Lower leg skin (tissue), 3 donors: ENCODE data around the gene ZBTB20.

Experiments used
- CTCF ChIP-seq, 3 donors: fragments of 450-650 bp; IDR thresholded peaks; one replicate each; pipeline ENCODE4 v1.5.1; 2016; ENCODE audit warnings: antibody characterized with exemption in 3 of 3, mild to moderate bottlenecking in 3 of 3, moderate library complexity in 2 of 3
- POLR2A ChIP-seq, 2 donors: fragments of 450-650 bp; IDR thresholded peaks; one replicate each; pipeline ENCODE4 v1.6.1; 2016 to 2017; ENCODE audit warnings: antibody characterized with exemption in 2 of 2, mild to moderate bottlenecking in 1 of 2, moderate library complexity in 1 of 2

GRCh38 chr3:114739627-114740026 lies 407.5 kb downstream of the ZBTB20 start:
- TF ChIP-seq POLR2A (IDR thresholded peaks at IDR 0.05) (no peak), CTCF (IDR thresholded peaks at IDR 0.05) (no peak)
